Gastroesophageal sphincter (tissue), 4 donors: ENCODE measurements around the gene SF3A1. TPM values are rescaled to one million over a fixed set of nuclear protein-coding genes. Genes with fewer than 3 reads are reported as not detected.

ENCODE experiments used
- ATAC-seq: fragments of 150-250 bp; one replicate; pipeline ENCODE4 v1.9.1; 2016; ENCODE audit warnings: mild to moderate bottlenecking, moderate library complexity
- H3K27ac ChIP-seq, 4 donors: fragments of 200-600 bp; sonication (generic) in 3 of 4; 1 replicate in 3 of 4; 2 replicates in 1 of 4; pipeline ENCODE4 v1.5.1; 2016 to 2019
- H3K27me3 ChIP-seq: fragments of 200-600 bp; sonication (generic); one replicate; pipeline ENCODE4 v1.5.1; 2019
- H3K36me3 ChIP-seq, 2 donors: fragments of 200-600 bp; sonication (generic); one replicate each; pipeline ENCODE4 v1.5.1; 2019; ENCODE audit warnings: control low read depth in 1 of 2
- H3K4me1 ChIP-seq, 3 donors: fragments of 200-600 bp; sonication (generic); 1 replicate in 2 of 3; 2 replicates in 1 of 3; pipeline ENCODE4 v1.5.1; 2016 to 2019; ENCODE audit warnings: control low read depth in 2 of 3
- H3K4me3 ChIP-seq, 2 donors: fragments of 200-600 bp; sonication (generic); one replicate each; pipeline ENCODE4 v1.5.1; 2019; ENCODE audit warnings: mild to moderate bottlenecking in 1 of 2, moderate library complexity in 1 of 2
- H3K9me3 ChIP-seq, 3 donors: fragments of 200-600 bp; sonication (generic); one replicate each; pipeline ENCODE4 v1.5.1; 2017 to 2019; ENCODE audit warnings: control low read depth in 2 of 3
- EP300 ChIP-seq: sonication (generic); formaldehyde crosslinking; IDR thresholded peaks from one replicate; pipeline ENCODE4 v1.6.1; 2017; ENCODE audit warnings: antibody characterized with exemption, mild to moderate bottlenecking
- POLR2A ChIP-seq, 2 donors: fragments of 450-650 bp; IDR thresholded peaks; one replicate each; pipeline ENCODE4 v1.6.1; 2017; ENCODE audit warnings: antibody characterized with exemption in 2 of 2, mild to moderate bottlenecking in 2 of 2, moderate library complexity in 1 of 2
- POLR2AphosphoS5 ChIP-seq: sonication (generic); formaldehyde crosslinking; IDR thresholded peaks from one replicate; pipeline ENCODE4 v1.6.1; 2017; ENCODE audit warnings: antibody characterized with exemption
- WGBS, 2 donors: methylation state at CpG; one replicate each; pipeline ENCODE4 v1.1.5; 2018; ENCODE audit warnings: low coverage in 1 of 2; 5-methylcytosine and 5-hydroxymethylcytosine counted together
- total RNA-seq, 4 donors: library from RNA; depleted of rRNA; stranded (reverse); fragments of >200 nt; gene quantifications; one replicate each; pipeline ENCODE4 v1.1.0, GENCODE V29; 2016
- TF ChIP-seq, protein P1 (sequence below), 4 experiments: fragments of 200-600 bp in 2 of 4; fragments of 450-650 bp in 2 of 4; sonication (generic) in 1 of 4; IDR thresholded peaks; one replicate each; pipeline ENCODE4 v1.5.1; 2017 to 2019; ENCODE audit warnings: antibody characterized with exemption in 4 of 4, mild to moderate bottlenecking in 2 of 4, moderate library complexity in 2 of 4

The SF3A1 gene
- total RNA-seq, 4 donors from 2014 or later = 46.1 to 80.8 (median 63.7) TPM

DNA sequence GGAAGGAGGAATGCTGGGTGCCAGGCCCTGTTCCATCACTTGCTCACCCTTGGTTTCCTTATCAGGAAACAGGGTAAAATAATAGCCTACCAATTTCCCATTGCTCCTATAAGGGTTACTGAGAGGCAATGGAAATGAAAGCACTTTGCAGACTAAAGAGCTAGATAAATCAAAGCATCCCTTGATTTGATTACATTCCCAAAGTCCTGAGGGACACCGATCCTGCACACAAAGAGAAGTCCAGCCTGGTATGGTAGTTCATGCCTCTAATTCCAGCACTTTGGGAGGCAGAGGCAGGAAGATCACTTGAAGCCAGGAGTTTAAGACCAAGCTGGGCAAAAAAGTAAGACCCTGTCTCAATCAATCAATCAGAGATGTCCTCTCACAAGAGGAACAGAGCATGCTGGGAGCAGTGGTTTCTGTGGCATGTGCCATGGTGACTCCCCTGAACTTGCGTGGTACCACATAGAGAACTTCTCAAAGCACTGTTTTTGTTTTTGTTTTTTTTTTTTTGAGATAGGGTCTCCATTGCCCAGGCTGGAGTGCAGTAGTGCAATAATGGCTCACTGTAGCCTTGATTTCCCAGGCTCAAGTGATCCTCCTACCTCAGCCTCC, 40.6 kb downstream of the SF3A1 start:
- Histone ChIP-seq H3K9me3 (no peaks in the 10 kb centered on the region), H3K4me3 (no peak overlapping the region), H3K36me3 (peaks cover 0 to 20% of the 10 kb centered on the region in 2 donors), H3K4me1 (peaks cover 4 to 100% (median 51%) of the 10 kb centered on the region in 3 donors), H3K27ac (peak overlapping the region in 3 of 4 donors; percentile 8 to 35 (median 9)), H3K27me3 (no peaks in the 10 kb centered on the region)
- WGBS, 2 donors = 64 to 80% methylated on average over 2 of the region's 2 CpGs
- ATAC-seq = no peak
- TF ChIP-seq POLR2AphosphoS5 (no peak), EP300 (no peak), POLR2A (IDR thresholded peaks at IDR 0.05) (no peak)
- TF ChIP-seq, protein P1, sequence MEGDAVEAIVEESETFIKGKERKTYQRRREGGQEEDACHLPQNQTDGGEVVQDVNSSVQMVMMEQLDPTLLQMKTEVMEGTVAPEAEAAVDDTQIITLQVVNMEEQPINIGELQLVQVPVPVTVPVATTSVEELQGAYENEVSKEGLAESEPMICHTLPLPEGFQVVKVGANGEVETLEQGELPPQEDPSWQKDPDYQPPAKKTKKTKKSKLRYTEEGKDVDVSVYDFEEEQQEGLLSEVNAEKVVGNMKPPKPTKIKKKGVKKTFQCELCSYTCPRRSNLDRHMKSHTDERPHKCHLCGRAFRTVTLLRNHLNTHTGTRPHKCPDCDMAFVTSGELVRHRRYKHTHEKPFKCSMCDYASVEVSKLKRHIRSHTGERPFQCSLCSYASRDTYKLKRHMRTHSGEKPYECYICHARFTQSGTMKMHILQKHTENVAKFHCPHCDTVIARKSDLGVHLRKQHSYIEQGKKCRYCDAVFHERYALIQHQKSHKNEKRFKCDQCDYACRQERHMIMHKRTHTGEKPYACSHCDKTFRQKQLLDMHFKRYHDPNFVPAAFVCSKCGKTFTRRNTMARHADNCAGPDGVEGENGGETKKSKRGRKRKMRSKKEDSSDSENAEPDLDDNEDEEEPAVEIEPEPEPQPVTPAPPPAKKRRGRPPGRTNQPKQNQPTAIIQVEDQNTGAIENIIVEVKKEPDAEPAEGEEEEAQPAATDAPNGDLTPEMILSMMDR (IDR thresholded peaks at IDR 0.05) = no peak

DNA sequence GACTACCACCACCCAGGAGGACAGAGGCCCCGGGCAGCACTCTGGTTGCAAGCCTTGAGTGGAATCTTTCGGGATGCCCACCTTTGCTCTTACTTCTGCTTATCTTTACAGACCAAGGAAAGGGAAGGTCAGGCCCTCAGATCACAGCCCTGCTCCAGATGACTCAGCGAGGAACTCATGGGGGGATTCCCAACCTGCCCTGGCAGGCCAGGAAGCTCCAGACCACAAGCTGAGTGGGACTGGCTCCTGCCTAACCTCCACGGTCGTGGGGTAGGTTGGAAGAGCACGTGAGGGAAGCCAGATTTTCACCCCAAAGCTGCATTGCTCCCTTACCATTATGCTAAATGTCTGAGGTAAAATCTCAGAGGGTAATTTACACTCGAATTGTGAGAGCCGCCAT, 41.8 kb downstream of the SF3A1 start:
- H3K36me3 ChIP-seq = peaks cover 0 to 9% of the 10 kb centered on the region in 2 donors
- TF ChIP-seq, protein P1 (IDR thresholded peaks at IDR 0.05) = no peak
- H3K4me3 ChIP-seq = no peak overlapping the region
- ATAC-seq = no peak
- H3K27me3 ChIP-seq = no peaks in the 10 kb centered on the region
- H3K9me3 ChIP-seq = no peaks in the 10 kb centered on the region
- peaks cover 9 to 100% (median 53%) of the 10 kb centered on the region in 3 donors for H3K4me1 ChIP-seq
- WGBS, 2 donors = 84 to 94% methylated on average over 4 to 6 of the region's 8 CpGs
- H3K27ac ChIP-seq = peak overlapping the region in 2 of 4 donors; percentile 8 to 35

DNA sequence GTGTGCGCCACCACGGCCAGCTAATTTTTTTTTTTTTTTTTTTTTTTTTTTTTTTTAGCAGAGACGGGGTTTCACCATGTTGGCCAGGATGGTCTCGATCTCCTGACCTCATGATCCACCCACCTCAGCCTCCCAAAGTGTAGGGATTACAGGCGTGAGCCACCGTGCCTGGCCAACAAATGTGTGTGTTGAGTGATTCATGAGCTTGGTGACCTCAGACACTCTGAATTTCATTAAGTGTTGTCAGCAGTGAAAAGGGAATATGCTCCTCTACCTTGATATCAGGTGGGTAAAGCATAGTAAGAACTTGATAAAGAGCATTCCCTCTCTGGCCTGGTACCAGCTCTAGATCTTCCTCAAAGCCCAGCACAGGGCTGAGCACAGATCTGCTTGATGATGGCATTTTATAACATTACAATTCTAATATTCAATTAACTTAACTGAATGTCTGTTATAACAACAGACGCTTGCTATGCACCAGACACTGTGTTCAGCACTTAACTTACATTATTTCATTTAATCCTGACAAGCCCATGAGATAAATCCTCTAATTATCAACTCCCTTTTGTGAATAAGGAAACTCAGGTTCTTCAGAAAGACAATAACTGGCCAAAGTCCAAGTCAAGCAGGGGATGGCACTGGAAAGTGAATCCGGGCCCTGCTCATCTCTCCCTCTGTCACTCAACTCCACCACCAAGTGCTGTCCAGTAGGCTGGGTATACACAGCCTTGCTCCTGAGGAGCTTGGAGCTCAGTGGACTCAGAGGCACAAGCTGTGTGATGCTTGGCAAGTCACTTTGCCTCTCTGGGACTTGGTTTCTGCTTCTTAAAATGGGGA, 42.9 kb downstream of the SF3A1 start:
- Histone ChIP-seq H3K4me3 (no peak overlapping the region), H3K27me3 (no peaks in the 10 kb centered on the region), H3K9me3 (no peaks in the 10 kb centered on the region), H3K36me3 (no peaks in the 10 kb centered on the region), H3K27ac (peak overlapping the region in 3 of 4 donors; percentile 7 to 50 (median 18)), H3K4me1 (peaks cover 12 to 100% (median 55%) of the 10 kb centered on the region in 3 donors)
- TF ChIP-seq POLR2AphosphoS5 = no peak
- TF ChIP-seq, protein P1 (IDR thresholded peaks at IDR 0.05) = no peak
- no peak for TF ChIP-seq POLR2A (IDR thresholded peaks at IDR 0.05)
- no peak for ATAC-seq
- 44 to 65% methylated on average over 2 of the region's 8 CpGs for WGBS, 2 donors

GRCh38 chr22:30312053-30312452, 44.6 kb downstream of the SF3A1 start:
- Histone ChIP-seq H3K36me3 (no peaks in the 10 kb centered on the region), H3K27ac (peak overlapping the region; percentile 64 to 90 (median 88)), H3K4me1 (peaks cover 12 to 100% (median 54%) of the 10 kb centered on the region in 3 donors), H3K27me3 (no peaks in the 10 kb centered on the region), H3K4me3 (no peak overlapping the region), H3K9me3 (no peaks in the 10 kb centered on the region)
- TF ChIP-seq EP300 (no peak), POLR2A (IDR thresholded peaks at IDR 0.05) (no peak), POLR2AphosphoS5 (peak; percentile 54)
- TF ChIP-seq, protein P1 (IDR thresholded peaks at IDR 0.05) = no peak
- WGBS, 2 donors = 36 to 67% methylated on average over 3 to 4 of the region's 6 CpGs
- ATAC-seq = peak; percentile 8
